H1 (cell line): ENCODE results near the gene CALD1. TPM values are rescaled to one million over a fixed set of nuclear protein-coding genes. Genes with fewer than 3 reads are reported as not detected.

Experiments
- BRCA1 ChIP-seq: IDR thresholded peaks from 2 replicates; pipeline ENCODE4 v1.6.1; 2012; ENCODE audit warnings: low read depth, low read length, improper control_type of control experiment
- SP4 ChIP-seq: IDR thresholded peaks from 2 replicates; pipeline ENCODE4 v1.6.1; 2012; ENCODE audit warnings: low read length, inconsistent platforms
- polyA plus RNA-seq, 7 experiments: library from polyadenylated mRNA; depleted of rRNA in 3 of 7; stranded (reverse) in 5 of 7; unstranded in 2 of 7; fragments of >200 nt in 5 of 7; fragments of 200-250 nt in 2 of 7; gene quantifications; 1 replicate in 5 of 7; 2 replicates in 1 of 7; 4 replicates in 1 of 7; pipeline versions ENCODE4 v1.2.1 to v1.2.3, GENCODE V29; 2011 to 2013; ENCODE audit warnings: missing spikeins in 2 of 7, mixed read lengths in 2 of 7
- total RNA-seq: library from RNA; stranded (reverse); fragmentation: NEBNext Ultra II Directional; extraction: Animal tissue kit (Norgen Biotek cat#: 25700); gene quantifications from 2 replicates; pipeline ENCODE4 v1.2.1, GENCODE V29; 2021

The CALD1 gene
- total and polyA plus RNA-seq, 2 of the 8 experiments (the other 6 are each of a cell fraction or from before 2014, with no cell fraction given), result 34.3 to 177 TPM

GRCh38 chr7:134887523-134887922, 108.1 kb downstream of the CALD1 start (continued):
- no peak for TF ChIP-seq BRCA1
- no peak for TF ChIP-seq SP4
